WTC11 (cell line): Measurements from ENCODE around the gene ACTMAP. TPM values are rescaled to one million over a fixed set of nuclear protein-coding genes. Genes with fewer than 3 reads are reported as not detected.

Source experiments
- ATAC-seq: fragments of 200-7000 bp; cut with Tn5 transposase; 2 replicates; pipeline ENCODE4 v1.10.0; 2021; ENCODE audit warnings: mild to moderate bottlenecking, moderate library complexity
- CTCF ChIA-PET: fragments of 300-600 bp; sonication (Branson Sonifier 250); formaldehyde crosslinking; loops from one replicate; lab custom pipeline; 2021; ENCODE audit warnings: antibody characterized with exemption; lab: Charles Lee
- POLR2A ChIA-PET: fragments of 350-600 bp; sonication (Branson Sonifier 250); formaldehyde crosslinking; loops from one replicate; lab custom pipeline; 2021; ENCODE audit warnings: antibody characterized with exemption; lab: Charles Lee
- DNase-seq: peaks from one replicate; pipeline ENCODE4 v3.0.0; 2021; ENCODE audit warnings: low spot score
- H3K27ac Mint-ChIP-seq: 2 replicates; pipeline ENCODE4 v1.8.0; 2021; ENCODE audit warnings: mixed read lengths
- H3K27me3 Mint-ChIP-seq: 2 replicates; pipeline ENCODE4 v1.8.0; 2021; ENCODE audit warnings: low read depth, mild to moderate bottlenecking, moderate library complexity, mixed read lengths
- H3K36me3 Mint-ChIP-seq: 2 replicates; pipeline ENCODE4 v1.8.0; 2021; ENCODE audit warnings: mixed read lengths
- H3K4me1 Mint-ChIP-seq: 2 replicates; pipeline ENCODE4 v1.8.0; 2022; ENCODE audit warnings: mixed read lengths
- H3K4me3 Mint-ChIP-seq: 2 replicates; pipeline ENCODE4 v1.8.0; 2021; ENCODE audit warnings: mild to moderate bottlenecking, moderate library complexity, mixed read lengths
- H3K9me3 Mint-ChIP-seq: 2 replicates; pipeline ENCODE4 v1.8.0; 2021; ENCODE audit warnings: mixed read lengths
- ATF1 ChIP-seq: sonication (generic); formaldehyde crosslinking; IDR thresholded peaks from 2 replicates; pipeline ENCODE4 v1.8.1; 2023; ENCODE audit warnings: mild to moderate bottlenecking, moderate library complexity, missing genetic modification reagents
- GTF2I ChIP-seq: fragments of 250-450 bp; sonication (Bioruptor Pico); conservative IDR thresholded peaks from 2 replicates; pipeline ENCODE4 v1.4.0; 2021; ENCODE audit warnings: mild to moderate bottlenecking
- HMGA2 ChIP-seq: fragments of 250-450 bp; sonication (Bioruptor Pico); IDR thresholded peaks from 2 replicates; pipeline ENCODE4 v1.4.0; 2021; ENCODE audit warnings: mild to moderate bottlenecking, moderate library complexity
- JAZF1 ChIP-seq: fragments of 250-450 bp; sonication (Bioruptor Pico); IDR thresholded peaks from 2 replicates; pipeline ENCODE4 v1.9.0; 2021; ENCODE audit warnings: moderate library complexity, mild to moderate bottlenecking, inconsistent platforms
- NFYB ChIP-seq: sonication (generic); formaldehyde crosslinking; conservative IDR thresholded peaks from 2 replicates; pipeline ENCODE4 v1.8.0; 2022; ENCODE audit warnings: low read depth, missing genetic modification reagents
- NR2C2 ChIP-seq: sonication (generic); formaldehyde crosslinking; IDR thresholded peaks from 2 replicates; pipeline ENCODE4 v1.8.0; 2022; ENCODE audit warnings: mild to moderate bottlenecking, missing genetic modification reagents
- RELA ChIP-seq: sonication (generic); formaldehyde crosslinking; IDR thresholded peaks from 2 replicates; pipeline ENCODE4 v1.8.1; 2022; ENCODE audit warnings: missing genetic modification reagents, mild to moderate bottlenecking, borderline replicate concordance
- SMAD4 ChIP-seq: sonication (generic); formaldehyde crosslinking; IDR thresholded peaks from 2 replicates; pipeline ENCODE4 v1.8.0; 2022; ENCODE audit warnings: mild to moderate bottlenecking, missing genetic modification reagents
- SP1 ChIP-seq: sonication (generic); formaldehyde crosslinking; conservative IDR thresholded peaks from 2 replicates; pipeline ENCODE4 v1.8.1; 2022; ENCODE audit warnings: missing genetic modification reagents
- TCF7 ChIP-seq: sonication (generic); formaldehyde crosslinking; IDR thresholded peaks from 2 replicates; pipeline ENCODE4 v1.8.0; 2022; ENCODE audit warnings: mild to moderate bottlenecking, low read depth, missing genetic modification reagents, moderate library complexity
- ZNF232 ChIP-seq: sonication (generic); formaldehyde crosslinking; IDR thresholded peaks from 2 replicates; pipeline ENCODE4 v1.8.0; 2022; ENCODE audit warnings: mild to moderate bottlenecking, missing genetic modification reagents
- ZNF263 ChIP-seq: sonication (generic); formaldehyde crosslinking; IDR thresholded peaks from 2 replicates; pipeline ENCODE4 v1.8.1; 2022; ENCODE audit warnings: low read depth, mild to moderate bottlenecking, moderate library complexity, missing genetic modification reagents
- ZNF317 ChIP-seq: sonication (generic); formaldehyde crosslinking; IDR thresholded peaks from 2 replicates; pipeline ENCODE4 v1.8.1; 2023; ENCODE audit warnings: low read depth, mild to moderate bottlenecking, moderate library complexity, missing genetic modification reagents, borderline replicate concordance
- ZNF671 ChIP-seq: fragments of 250-450 bp; sonication (Bioruptor Pico); IDR thresholded peaks from 2 replicates; pipeline ENCODE4 v1.8.0; 2021; ENCODE audit warnings: mild to moderate bottlenecking
- total RNA-seq: library from RNA; stranded (reverse); gene quantifications from 3 replicates; pipeline ENCODE4 v1.2.3, GENCODE V29; 2021
- TF ChIP-seq, protein P1 (sequence below): fragments of 250-450 bp; sonication (Bioruptor Pico); IDR thresholded peaks from 2 replicates; pipeline ENCODE4 v1.8.0; 2021; ENCODE audit warnings: mild to moderate bottlenecking
- TF ChIP-seq, protein P2 (sequence below): sonication (generic); formaldehyde crosslinking; IDR thresholded peaks from 2 replicates; pipeline ENCODE4 v1.8.1; 2022; ENCODE audit warnings: missing genetic modification reagents, borderline replicate concordance
- TF ChIP-seq, protein P3 (sequence below): sonication (generic); formaldehyde crosslinking; IDR thresholded peaks from 2 replicates; pipeline ENCODE4 v1.8.1; 2023; ENCODE audit warnings: mild to moderate bottlenecking, missing genetic modification reagents, moderate library complexity
- TF ChIP-seq, protein P4 (sequence below): sonication (generic); formaldehyde crosslinking; IDR thresholded peaks from 2 replicates; pipeline ENCODE4 v1.8.0; 2022; ENCODE audit warnings: mild to moderate bottlenecking, missing genetic modification reagents
- TF ChIP-seq, protein P5 (sequence below): sonication (generic); formaldehyde crosslinking; IDR thresholded peaks from 2 replicates; pipeline ENCODE4 v1.8.0; 2023; ENCODE audit warnings: mild to moderate bottlenecking, missing genetic modification reagents
- TF ChIP-seq, protein P6 (sequence below): sonication (generic); formaldehyde crosslinking; IDR thresholded peaks from 2 replicates; pipeline ENCODE4 v1.8.1; 2022; ENCODE audit warnings: low read depth, missing genetic modification reagents, borderline replicate concordance

The ACTMAP gene
- total RNA-seq, 1 experiment from 2014 or later: 29.6 TPM

DNA sequence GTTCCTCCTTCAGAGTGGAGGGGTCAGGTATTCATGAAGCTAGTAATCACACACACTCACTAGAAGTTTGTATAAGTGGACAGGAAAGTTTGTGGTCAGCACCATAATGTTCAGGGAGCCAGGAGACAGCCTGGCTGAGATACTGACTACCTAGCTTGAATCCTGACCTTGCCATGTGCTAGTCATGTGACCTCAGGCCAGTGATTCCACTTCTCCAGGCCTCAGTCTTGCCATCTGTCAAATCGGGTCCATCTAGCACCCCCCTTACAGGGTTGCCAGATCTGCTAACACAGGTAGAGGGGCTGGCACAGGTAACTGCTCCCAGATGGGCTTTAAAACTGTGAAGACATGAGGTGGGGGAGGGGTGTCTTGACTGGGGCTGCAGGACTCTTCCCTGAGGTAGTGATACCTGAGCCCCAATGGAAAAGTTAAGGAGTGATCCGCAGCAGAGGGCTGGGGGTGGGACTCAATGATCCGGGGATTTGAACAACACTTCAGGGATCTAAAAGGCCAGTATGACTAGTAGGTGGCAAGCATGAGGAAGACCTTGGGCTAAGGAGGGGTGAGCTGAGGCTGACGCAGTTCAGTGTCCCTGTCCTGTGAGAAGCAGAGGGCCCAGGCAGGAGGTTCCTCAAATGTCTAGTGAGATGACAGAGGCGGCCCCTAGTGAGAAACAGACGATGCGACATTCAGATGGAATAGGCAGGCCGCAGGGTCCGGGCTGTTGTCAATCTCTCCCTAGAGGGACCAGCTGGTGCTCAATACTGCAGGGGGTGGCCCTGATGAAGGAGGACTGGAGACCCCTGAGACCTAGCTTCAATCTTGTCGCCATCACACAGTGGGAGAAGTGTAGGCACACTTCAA is 8.5 kb downstream of the ACTMAP start:
- CTCF ChIA-PET: interaction anchor here (0.7 to 4.3 kb wide), 7 partner anchors 11 to 78 kb away, joined by 3 to 22 read pairs (median 4); partner anchors contain the start of genes EGLN2 and RAB4B

DNA sequence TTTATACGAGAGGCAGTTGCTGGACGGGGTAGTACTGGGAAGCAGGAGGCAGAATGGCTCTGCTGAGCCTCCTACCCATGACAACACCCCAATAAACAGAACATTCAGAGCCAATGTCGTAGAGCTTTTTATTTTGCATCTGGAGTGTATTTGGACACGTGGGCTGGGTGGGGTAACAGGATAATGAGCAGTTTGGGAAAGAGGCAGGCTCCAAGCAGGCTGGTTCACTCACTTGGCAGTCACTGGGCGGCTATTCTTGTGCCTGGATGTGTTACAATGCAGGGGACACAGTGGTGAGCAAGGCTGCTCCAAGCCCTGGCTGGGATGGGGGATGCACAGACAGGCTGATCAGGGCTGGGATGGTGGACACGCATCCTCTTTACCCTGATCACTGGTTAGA is 9.5 kb downstream of the ACTMAP start:
- ChIA-PET POLR2A (no interaction called here), CTCF (interaction anchor here (1.0 to 1.6 kb wide), 3 partner anchors 38 to 78 kb away, joined by 3 to 4 read pairs (median 3); partner anchors contain the start of gene EGLN2)
- no peak for TF ChIP-seq ZNF317 (CRISPR knock-in tag)
- TF ChIP-seq HMGA2 (CRISPR knock-in tag): no peak
- no peak for TF ChIP-seq ZNF671 (CRISPR knock-in tag)
- TF ChIP-seq ZNF232 (CRISPR knock-in tag): no peak
- no peak for TF ChIP-seq TCF7 (CRISPR knock-in tag)
- no peak for TF ChIP-seq JAZF1 (CRISPR knock-in tag)
- no peak for ATAC-seq
- H3K27ac Mint-ChIP-seq: no peak overlapping the region; the same call in 1 of the 2 replicates
- no peak for DNase-seq
- H3K36me3 Mint-ChIP-seq: peaks cover 23% of the 10 kb centered on the region
- no peaks in the 10 kb centered on the region for H3K27me3 Mint-ChIP-seq
- peaks cover 16% of the 10 kb centered on the region for H3K4me1 Mint-ChIP-seq
- H3K4me3 Mint-ChIP-seq: no peak overlapping the region
- no peaks in the 10 kb centered on the region for H3K9me3 Mint-ChIP-seq

More for the DNA sequence above, 8.5 kb downstream of the ACTMAP start:
- Mint-ChIP-seq H3K4me3 (no peak overlapping the region), H3K36me3 (peaks cover 17% of the 10 kb centered on the region), H3K9me3 (no peaks in the 10 kb centered on the region), H3K4me1 (peaks cover 17% of the 10 kb centered on the region), H3K27me3 (no peaks in the 10 kb centered on the region), H3K27ac (peak overlapping the region; percentile 84)
- TF ChIP-seq NFYB: no peak
- TF ChIP-seq, protein P1, sequence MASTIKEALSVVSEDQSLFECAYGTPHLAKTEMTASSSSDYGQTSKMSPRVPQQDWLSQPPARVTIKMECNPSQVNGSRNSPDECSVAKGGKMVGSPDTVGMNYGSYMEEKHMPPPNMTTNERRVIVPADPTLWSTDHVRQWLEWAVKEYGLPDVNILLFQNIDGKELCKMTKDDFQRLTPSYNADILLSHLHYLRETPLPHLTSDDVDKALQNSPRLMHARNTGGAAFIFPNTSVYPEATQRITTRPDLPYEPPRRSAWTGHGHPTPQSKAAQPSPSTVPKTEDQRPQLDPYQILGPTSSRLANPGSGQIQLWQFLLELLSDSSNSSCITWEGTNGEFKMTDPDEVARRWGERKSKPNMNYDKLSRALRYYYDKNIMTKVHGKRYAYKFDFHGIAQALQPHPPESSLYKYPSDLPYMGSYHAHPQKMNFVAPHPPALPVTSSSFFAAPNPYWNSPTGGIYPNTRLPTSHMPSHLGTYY (CRISPR knock-in tag): no peak
- TF ChIP-seq, protein P2, sequence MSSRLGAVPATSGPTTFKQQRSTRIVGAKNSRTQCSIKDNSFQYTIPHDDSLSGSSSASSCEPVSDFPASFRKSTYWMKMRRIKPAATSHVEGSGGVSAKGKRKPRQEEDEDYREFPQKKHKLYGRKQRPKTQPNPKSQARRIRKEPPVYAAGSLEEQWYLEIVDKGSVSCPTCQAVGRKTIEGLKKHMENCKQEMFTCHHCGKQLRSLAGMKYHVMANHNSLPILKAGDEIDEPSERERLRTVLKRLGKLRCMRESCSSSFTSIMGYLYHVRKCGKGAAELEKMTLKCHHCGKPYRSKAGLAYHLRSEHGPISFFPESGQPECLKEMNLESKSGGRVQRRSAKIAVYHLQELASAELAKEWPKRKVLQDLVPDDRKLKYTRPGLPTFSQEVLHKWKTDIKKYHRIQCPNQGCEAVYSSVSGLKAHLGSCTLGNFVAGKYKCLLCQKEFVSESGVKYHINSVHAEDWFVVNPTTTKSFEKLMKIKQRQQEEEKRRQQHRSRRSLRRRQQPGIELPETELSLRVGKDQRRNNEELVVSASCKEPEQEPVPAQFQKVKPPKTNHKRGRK (CRISPR knock-in tag): no peak
- TF ChIP-seq, protein P3, sequence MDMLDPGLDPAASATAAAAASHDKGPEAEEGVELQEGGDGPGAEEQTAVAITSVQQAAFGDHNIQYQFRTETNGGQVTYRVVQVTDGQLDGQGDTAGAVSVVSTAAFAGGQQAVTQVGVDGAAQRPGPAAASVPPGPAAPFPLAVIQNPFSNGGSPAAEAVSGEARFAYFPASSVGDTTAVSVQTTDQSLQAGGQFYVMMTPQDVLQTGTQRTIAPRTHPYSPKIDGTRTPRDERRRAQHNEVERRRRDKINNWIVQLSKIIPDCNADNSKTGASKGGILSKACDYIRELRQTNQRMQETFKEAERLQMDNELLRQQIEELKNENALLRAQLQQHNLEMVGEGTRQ (CRISPR knock-in tag): 0 out of 2 replicates have a peak, but pooled peaks have one; percentile 14
- TF ChIP-seq, protein P4, sequence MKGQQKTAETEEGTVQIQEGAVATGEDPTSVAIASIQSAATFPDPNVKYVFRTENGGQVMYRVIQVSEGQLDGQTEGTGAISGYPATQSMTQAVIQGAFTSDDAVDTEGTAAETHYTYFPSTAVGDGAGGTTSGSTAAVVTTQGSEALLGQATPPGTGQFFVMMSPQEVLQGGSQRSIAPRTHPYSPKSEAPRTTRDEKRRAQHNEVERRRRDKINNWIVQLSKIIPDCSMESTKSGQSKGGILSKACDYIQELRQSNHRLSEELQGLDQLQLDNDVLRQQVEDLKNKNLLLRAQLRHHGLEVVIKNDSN (CRISPR knock-in tag): peak; percentile 71
- no peak for TF ChIP-seq ATF1 (CRISPR knock-in tag)
- TF ChIP-seq JAZF1 (CRISPR knock-in tag): no peak
- ATAC-seq: no peak
- POLR2A ChIA-PET: interaction anchor here (0.7 to 1.6 kb wide), 4 partner anchors 9 to 78 kb away, joined by 3 to 4 read pairs (median 3); partner anchors contain the start of genes COQ8B, ITPKC and SNRPA
- no peak for DNase-seq

DNA sequence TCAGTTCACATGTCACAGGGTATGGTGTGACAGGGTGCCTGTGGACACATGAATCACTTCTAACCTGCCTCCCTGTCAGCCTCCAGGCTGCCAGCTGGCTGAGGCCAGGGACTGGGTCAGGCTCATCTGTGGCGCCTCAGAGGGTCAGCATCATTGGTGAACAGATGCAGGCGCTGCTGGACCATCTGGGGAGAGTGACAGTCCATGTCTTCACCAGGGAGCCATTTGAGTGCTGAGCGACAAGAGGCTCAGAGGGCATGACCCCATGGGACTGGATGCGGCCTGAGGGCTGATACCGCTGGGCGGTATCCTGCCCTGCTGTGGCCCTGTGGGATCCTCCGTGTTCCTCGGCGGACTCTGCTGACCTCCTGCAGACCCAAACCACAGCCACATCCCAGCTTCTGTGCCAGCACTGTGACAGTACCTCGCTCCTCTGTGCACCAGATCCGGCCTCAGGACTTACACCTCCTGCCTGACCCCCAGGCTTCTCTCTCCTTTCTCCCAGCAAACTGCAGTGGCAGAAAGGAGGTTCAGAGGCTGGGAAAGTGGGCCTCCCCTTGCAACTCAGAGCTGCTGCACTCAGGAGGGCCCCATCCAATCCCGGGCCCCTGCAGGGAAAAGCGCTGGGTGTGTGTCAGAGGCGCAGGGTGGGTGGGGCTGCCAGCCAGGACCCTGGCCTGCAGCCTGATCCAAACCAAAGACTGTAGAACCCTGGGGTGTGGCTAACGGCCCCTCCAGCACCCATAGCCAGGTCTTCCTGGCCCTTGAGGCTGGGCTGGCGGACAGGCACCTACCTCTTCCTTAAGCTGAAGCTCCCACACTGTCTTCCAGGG is 10.2 kb downstream of the ACTMAP start:
- Mint-ChIP-seq H3K36me3 (peaks cover 29% of the 10 kb centered on the region), H3K4me3 (no peak overlapping the region), H3K9me3 (no peaks in the 10 kb centered on the region), H3K27me3 (no peaks in the 10 kb centered on the region), H3K27ac (no peak overlapping the region), H3K4me1 (peaks cover 9% of the 10 kb centered on the region)
- TF ChIP-seq SMAD4 (CRISPR knock-in tag) (no peak), ZNF263 (CRISPR knock-in tag) (no peak), RELA (CRISPR knock-in tag) (no peak), NR2C2 (CRISPR knock-in tag) (no peak), SP1 (CRISPR knock-in tag) (no peak), GTF2I (CRISPR knock-in tag) (no peak)
- TF ChIP-seq, protein P5, sequence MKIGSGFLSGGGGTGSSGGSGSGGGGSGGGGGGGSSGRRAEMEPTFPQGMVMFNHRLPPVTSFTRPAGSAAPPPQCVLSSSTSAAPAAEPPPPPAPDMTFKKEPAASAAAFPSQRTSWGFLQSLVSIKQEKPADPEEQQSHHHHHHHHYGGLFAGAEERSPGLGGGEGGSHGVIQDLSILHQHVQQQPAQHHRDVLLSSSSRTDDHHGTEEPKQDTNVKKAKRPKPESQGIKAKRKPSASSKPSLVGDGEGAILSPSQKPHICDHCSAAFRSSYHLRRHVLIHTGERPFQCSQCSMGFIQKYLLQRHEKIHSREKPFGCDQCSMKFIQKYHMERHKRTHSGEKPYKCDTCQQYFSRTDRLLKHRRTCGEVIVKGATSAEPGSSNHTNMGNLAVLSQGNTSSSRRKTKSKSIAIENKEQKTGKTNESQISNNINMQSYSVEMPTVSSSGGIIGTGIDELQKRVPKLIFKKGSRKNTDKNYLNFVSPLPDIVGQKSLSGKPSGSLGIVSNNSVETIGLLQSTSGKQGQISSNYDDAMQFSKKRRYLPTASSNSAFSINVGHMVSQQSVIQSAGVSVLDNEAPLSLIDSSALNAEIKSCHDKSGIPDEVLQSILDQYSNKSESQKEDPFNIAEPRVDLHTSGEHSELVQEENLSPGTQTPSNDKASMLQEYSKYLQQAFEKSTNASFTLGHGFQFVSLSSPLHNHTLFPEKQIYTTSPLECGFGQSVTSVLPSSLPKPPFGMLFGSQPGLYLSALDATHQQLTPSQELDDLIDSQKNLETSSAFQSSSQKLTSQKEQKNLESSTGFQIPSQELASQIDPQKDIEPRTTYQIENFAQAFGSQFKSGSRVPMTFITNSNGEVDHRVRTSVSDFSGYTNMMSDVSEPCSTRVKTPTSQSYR (CRISPR knock-in tag): no peak
- TF ChIP-seq, protein P6, sequence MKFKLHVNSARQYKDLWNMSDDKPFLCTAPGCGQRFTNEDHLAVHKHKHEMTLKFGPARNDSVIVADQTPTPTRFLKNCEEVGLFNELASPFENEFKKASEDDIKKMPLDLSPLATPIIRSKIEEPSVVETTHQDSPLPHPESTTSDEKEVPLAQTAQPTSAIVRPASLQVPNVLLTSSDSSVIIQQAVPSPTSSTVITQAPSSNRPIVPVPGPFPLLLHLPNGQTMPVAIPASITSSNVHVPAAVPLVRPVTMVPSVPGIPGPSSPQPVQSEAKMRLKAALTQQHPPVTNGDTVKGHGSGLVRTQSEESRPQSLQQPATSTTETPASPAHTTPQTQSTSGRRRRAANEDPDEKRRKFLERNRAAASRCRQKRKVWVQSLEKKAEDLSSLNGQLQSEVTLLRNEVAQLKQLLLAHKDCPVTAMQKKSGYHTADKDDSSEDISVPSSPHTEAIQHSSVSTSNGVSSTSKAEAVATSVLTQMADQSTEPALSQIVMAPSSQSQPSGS: no peak
- POLR2A ChIA-PET: interaction anchor here (0.5 kb wide), 1 partner anchor 16 kb away, joined by 5 read pairs; no protein-coding TSS in a partner anchor
- no peak for DNase-seq
- CTCF ChIA-PET: interaction anchor here (1.0 to 1.6 kb wide), 3 partner anchors 38 to 77 kb away, joined by 3 to 4 read pairs (median 3); partner anchors contain the start of gene EGLN2
- no peak for ATAC-seq
